Lower lobe of right lung (tissue), 2 donors: ENCODE data around the gene PLD1. TPM values are rescaled to one million over a fixed set of nuclear protein-coding genes. Genes with fewer than 3 reads are reported as not detected.
A peak's percentile ranks its signal among the peaks of the same experiment; 100 is the strongest.

Experiments
- ATAC-seq, 2 donors: fragments of 200-7000 bp; cut with Tn5 transposase; one replicate each; pipeline ENCODE4 v1.9.1; 2020 to 2022; ENCODE audit warnings: mild to moderate bottlenecking in 2 of 2, moderate library complexity in 2 of 2
- DNase-seq: peaks from one replicate; pipeline ENCODE4 v3.0.0-alpha.2; 2020
- H3K27ac ChIP-seq: fragments of 200-600 bp; one replicate; pipeline ENCODE4 v1.8.0; 2022
- H3K27me3 ChIP-seq: fragments of 200-600 bp; one replicate; pipeline ENCODE4 v1.8.0; 2022; ENCODE audit warnings: low read depth
- H3K36me3 ChIP-seq: fragments of 200-600 bp; one replicate; pipeline ENCODE4 v1.8.0; 2022; ENCODE audit warnings: mild to moderate bottlenecking
- H3K4me1 ChIP-seq: fragments of 200-600 bp; one replicate; pipeline ENCODE4 v1.8.0; 2022
- H3K4me3 ChIP-seq: fragments of 200-600 bp; one replicate; pipeline ENCODE4 v1.8.0; 2022; ENCODE audit warnings: mild to moderate bottlenecking
- H3K9me3 ChIP-seq: fragments of 200-600 bp; one replicate; pipeline ENCODE4 v1.8.0; 2022
- CTCF ChIP-seq: fragments of 200-600 bp; IDR thresholded peaks from one replicate; pipeline ENCODE4 v1.8.0; 2022; ENCODE audit warnings: antibody characterized with exemption, mild to moderate bottlenecking
- intact Hi-C: fragments of 100-400 bp; cut with DNase I; formaldehyde crosslinking; loops from one replicate; pipeline ENCODE4 v1.11.0; 2022
- total RNA-seq: library from RNA; stranded (reverse); fragmentation: NEBNext Ultra II Directional; extraction: Animal tissue kit (Norgen Biotek cat#: 25700); gene quantifications from one replicate; pipeline ENCODE4 v1.2.1, GENCODE V29; 2021
- donor health status: DM: no; HTN: yes; CAD: no; lungs with severe emphysema.

The PLD1 gene
- total RNA-seq, 1 donor from 2014 or later: 27.7 TPM

GRCh38 chr3:171825222-171825828 lies 15.0 kb upstream of the PLD1 start:
- Histone ChIP-seq H3K4me1 (peaks cover 32% of the 10 kb centered on the region), H3K27ac (peak overlapping the region; percentile 26)
- peak; percentile 27 to 62 for ATAC-seq

GRCh38 chr3:171824824-171825221 lies 14.5 kb upstream of the PLD1 start:
- no peak for TF ChIP-seq CTCF
- Histone ChIP-seq H3K36me3 (no peaks in the 10 kb centered on the region), H3K4me1 (peaks cover 27% of the 10 kb centered on the region), H3K27me3 (no peaks in the 10 kb centered on the region), H3K9me3 (no peaks in the 10 kb centered on the region), H3K27ac (no peak overlapping the region), H3K4me3 (no peak overlapping the region)
- ATAC-seq: no peak
- intact Hi-C loops: no loop called here
- no peak for DNase-seq

More at GRCh38 chr3:171825222-171825828, 15.0 kb upstream of the PLD1 start:
- TF ChIP-seq CTCF: no peak
- Histone ChIP-seq H3K27me3 (no peaks in the 10 kb centered on the region), H3K4me3 (no peak overlapping the region), H3K36me3 (no peaks in the 10 kb centered on the region), H3K9me3 (no peaks in the 10 kb centered on the region)
- DNase-seq: no peak
- intact Hi-C loops: no loop called here

GRCh38 chr3:171824116-171824515 lies 13.8 kb upstream of the PLD1 start:
- H3K4me1 ChIP-seq: peaks cover 20% of the 10 kb centered on the region
- H3K4me3 ChIP-seq: no peak overlapping the region
- intact Hi-C loops: no loop called here
- no peak overlapping the region for H3K27ac ChIP-seq
- DNase-seq (peak; percentile 53), ATAC-seq (peak; percentile 30 to 57)
- H3K27me3 ChIP-seq: no peaks in the 10 kb centered on the region
- no peaks in the 10 kb centered on the region for H3K9me3 ChIP-seq
- H3K36me3 ChIP-seq: no peaks in the 10 kb centered on the region
- no peak for TF ChIP-seq CTCF

- no peak for ATAC-seq
- H3K36me3 ChIP-seq: no peaks in the 10 kb centered on the region
- peaks cover 13% of the 10 kb centered on the region for H3K4me1 ChIP-seq
- no peak for DNase-seq
- H3K4me3 ChIP-seq: no peak overlapping the region
- intact Hi-C loops: no loop called here
- no peak overlapping the region for H3K27ac ChIP-seq
- no peak for TF ChIP-seq CTCF
- H3K9me3 ChIP-seq: no peaks in the 10 kb centered on the region
- H3K27me3 ChIP-seq: no peaks in the 10 kb centered on the region
Measured at GRCh38 chr3:171822431-171823106, 12.3 kb upstream of the PLD1 start.

- Histone ChIP-seq H3K9me3 (no peaks in the 10 kb centered on the region), H3K27ac (no peak overlapping the region), H3K4me3 (no peak overlapping the region), H3K4me1 (peaks cover 13% of the 10 kb centered on the region), H3K27me3 (no peaks in the 10 kb centered on the region), H3K36me3 (no peaks in the 10 kb centered on the region)
- TF ChIP-seq CTCF: no peak
- ATAC-seq (no peak), DNase-seq (no peak)
- intact Hi-C loops: no loop called here
Measured at GRCh38 chr3:171821778-171822358, 11.6 kb upstream of the PLD1 start.
